MCF 10A (cell line): ENCODE measurements around the gene GRIA2. TPM values are rescaled to one million over a fixed set of nuclear protein-coding genes. Genes with fewer than 3 reads are reported as not detected.

Experiments
- BruUV-seq: library from RNA; stranded (reverse); fragments of 400-500 nt; replicated peaks from 2 replicates; lab custom pipeline; 2021; lab: Mats Ljungman, UMichigan
- CTCF ChIA-PET: fragments of 300-600 bp; sonication (Branson Sonifier 250); formaldehyde crosslinking; extraction: SDS; loops from one replicate; lab custom pipeline; 2021; ENCODE audit warnings: antibody characterized with exemption, inconsistent platforms; lab: Yijun Ruan, JAX
- POLR2A ChIA-PET: fragments of 300-600, 350-650 bp; sonication (Branson Sonifier 250); formaldehyde crosslinking; extraction: SDS; loops from one replicate; lab custom pipeline; 2020; ENCODE audit warnings: antibody characterized with exemption, inconsistent platforms; lab: Yijun Ruan, JAX
- DNase-seq: peaks from one replicate; pipeline ENCODE4 v3.0.0-alpha.2; 2018; ENCODE audit not compliant: unreplicated experiment
- H3K27ac Mint-ChIP-seq: one replicate; pipeline ENCODE4 v1.8.0; 2022; ENCODE audit warnings: mild to moderate bottlenecking, low read depth, mixed read lengths; ENCODE audit not compliant: unreplicated experiment
- H3K27me3 Mint-ChIP-seq: one replicate; pipeline ENCODE4 v1.8.0; 2022; ENCODE audit warnings: mixed read lengths; ENCODE audit not compliant: insufficient read depth, unreplicated experiment
- H3K36me3 Mint-ChIP-seq: one replicate; pipeline ENCODE4 v1.8.0; 2022; ENCODE audit warnings: mild to moderate bottlenecking, moderate library complexity, mixed read lengths; ENCODE audit not compliant: insufficient read depth, unreplicated experiment
- H3K4me1 Mint-ChIP-seq: one replicate; pipeline ENCODE4 v1.8.0; 2022; ENCODE audit warnings: mixed read lengths; ENCODE audit not compliant: insufficient read depth, unreplicated experiment
- H3K4me3 Mint-ChIP-seq: one replicate; pipeline ENCODE4 v1.8.0; 2022; ENCODE audit warnings: mild to moderate bottlenecking, moderate library complexity, mixed read lengths; ENCODE audit not compliant: unreplicated experiment
- H3K9me3 Mint-ChIP-seq: one replicate; pipeline ENCODE4 v1.8.0; 2022; ENCODE audit warnings: mixed read lengths; ENCODE audit not compliant: unreplicated experiment
- CTCF ChIP-seq: fragments of 200-600 bp; IDR thresholded peaks from one replicate; pipeline ENCODE4 v1.8.0; 2022; ENCODE audit warnings: antibody characterized with exemption, mild to moderate bottlenecking; ENCODE audit not compliant: unreplicated experiment
- intact Hi-C: fragments of 100-400 bp; cut with micrococcal nuclease; formaldehyde crosslinking; loops from 2 replicates; pipeline ENCODE4 v1.14.1; 2022
- total RNA-seq: library from RNA; stranded (reverse); gene quantifications from 2 replicates; pipeline ENCODE4 v1.2.3, GENCODE V29; 2022

The GRIA2 gene
- total RNA-seq, 1 experiment from 2014 or later, result not detected

GRCh38 chr4:157358851-157359250 lies 138.3 kb downstream of the GRIA2 start:
- no peak for TF ChIP-seq CTCF
- DNase-seq, result no peak
- no TSS peak for BruUV-seq
- ChIA-PET CTCF (no interaction called here), POLR2A (no interaction called here)
- Mint-ChIP-seq H3K27me3 (no peaks in the 10 kb centered on the region), H3K36me3 (no peaks in the 10 kb centered on the region), H3K4me3 (no peak overlapping the region), H3K27ac (no peak overlapping the region), H3K9me3 (no peaks in the 10 kb centered on the region), H3K4me1 (no peaks in the 10 kb centered on the region)
- intact Hi-C loops, result no loop called here

- Mint-ChIP-seq H3K27me3 (no peaks in the 10 kb centered on the region), H3K4me3 (no peak overlapping the region), H3K9me3 (no peaks in the 10 kb centered on the region), H3K36me3 (no peaks in the 10 kb centered on the region), H3K27ac (no peak overlapping the region), H3K4me1 (no peaks in the 10 kb centered on the region)
- ChIA-PET POLR2A (interaction anchor here (1.0 kb wide), 1 partner anchor 34 kb away, joined by 3 read pairs; no protein-coding TSS in a partner anchor), CTCF (no interaction called here)
- BruUV-seq, result no TSS peak
- no peak for DNase-seq
- TF ChIP-seq CTCF, result no peak
- intact Hi-C loops, result no loop called here
These were observed 142.8 kb downstream of the GRIA2 start for GRCh38 chr4:157363360-157363759.

GRCh38 chr4:157372154-157372553 lies 151.6 kb downstream of the GRIA2 start:
- no peak for TF ChIP-seq CTCF
- ChIA-PET CTCF (interaction anchor here (0.6 kb wide), 1 partner anchor 180 kb away, joined by 3 read pairs; no protein-coding TSS in a partner anchor), POLR2A (no interaction called here)
- Mint-ChIP-seq H3K4me3 (no peak overlapping the region), H3K36me3 (no peaks in the 10 kb centered on the region), H3K9me3 (no peaks in the 10 kb centered on the region), H3K27me3 (no peaks in the 10 kb centered on the region), H3K4me1 (no peaks in the 10 kb centered on the region), H3K27ac (no peak overlapping the region)
- intact Hi-C loops, result no loop called here
- no peak for DNase-seq
- no TSS peak for BruUV-seq

- ChIA-PET CTCF (no interaction called here), POLR2A (no interaction called here)
- intact Hi-C loops, result no loop called here
- Mint-ChIP-seq H3K27me3 (no peaks in the 10 kb centered on the region), H3K4me3 (no peak overlapping the region), H3K36me3 (no peaks in the 10 kb centered on the region), H3K27ac (no peak overlapping the region), H3K4me1 (no peaks in the 10 kb centered on the region), H3K9me3 (no peaks in the 10 kb centered on the region)
- DNase-seq, result no peak
- no peak for TF ChIP-seq CTCF
- no TSS peak for BruUV-seq
These were observed 152.0 kb downstream of the GRIA2 start for GRCh38 chr4:157372567-157372966.
